ENCODE results near the gene CENPM.

GRCh38 chr22:41948142-41948541 is 1.2 kb upstream of the CENPM start:
- TF ChIP-seq EZH2 (IDR thresholded peaks at IDR 0.05; ENCODE audit: borderline replicate concordance, low read length) (no peak), CTCF (IDR thresholded peaks at IDR 0.05; ENCODE audit: low read length) (no peak)
